HCT116 (cell line): Measurements from ENCODE around the gene CNGA3. TPM values are rescaled to one million over a fixed set of nuclear protein-coding genes. Genes with fewer than 3 reads are reported as not detected.

Source experiments
- ATAC-seq: fragments of 200-7000 bp; cut with Tn5 transposase; 2 replicates; pipeline ENCODE4 v1.9.1; 2020; ENCODE audit warnings: mild to moderate bottlenecking, moderate library complexity
- BruUV-seq: library from RNA; stranded (reverse); fragments of 400-500 nt; replicated peaks from 2 replicates; lab custom pipeline; 2021; lab: Mats Ljungman, UMichigan
- CTCF ChIA-PET: fragments of 300-600 bp; sonication (Branson Sonifier 250); formaldehyde crosslinking; loops from one replicate; lab custom pipeline; 2021; ENCODE audit warnings: antibody characterized with exemption; lab: Charles Lee
- POLR2A ChIA-PET: fragments of 300-600, 350-600 bp; sonication (Branson Sonifier 250); formaldehyde crosslinking; loops from one replicate; lab custom pipeline; 2021; ENCODE audit warnings: antibody characterized with exemption; lab: Charles Lee
- RAD21 ChIA-PET, 2 experiments: fragments of 300-600 bp; sonication (Branson Sonifier 250); formaldehyde crosslinking; loops; one replicate each; lab custom pipeline; 2023; ENCODE audit warnings: low total read pairs in 2 of 2; ENCODE audit not compliant: uncharacterized antibody in 2 of 2, unreplicated experiment in 2 of 2, low non-redundant PET in 1 of 2; lab: Charles Lee
- DNase-seq: peaks from one replicate; pipeline ENCODE4 v3.0.0-alpha.2; 2010; ENCODE audit warnings: low read depth, low spot score
- H2AFZ ChIP-seq: fragments of 200-600 bp; shearing (Covaris generic), sonication (generic); 2 replicates; pipeline ENCODE4 v1.6.1; 2017; ENCODE audit warnings: low read depth, mixed run types, mixed read lengths, antibody characterized with exemption, low read length; ENCODE audit not compliant: poor library complexity, severe bottlenecking
- H3K27ac ChIP-seq: 2 replicates; pipeline ENCODE4 v1.5.1; 2012; ENCODE audit warnings: low read depth, low read length
- H3K27me3 ChIP-seq: fragments of 200-600 bp; sonication (generic); 2 replicates; pipeline ENCODE4 v1.6.1; 2016; ENCODE audit warnings: mixed run types, low read length, mixed read lengths; ENCODE audit not compliant: insufficient read depth
- H3K36me3 ChIP-seq, 2 experiments: fragments of 200-500 bp in 1 of 2; fragments of 200-600 bp in 1 of 2; sonication (Bioruptor generic) in 1 of 2; sonication (generic) in 1 of 2; 2 replicates each; pipeline versions ENCODE4 v1.5.1 to v1.6.1; 2014 to 2016; ENCODE audit warnings: low read length in 2 of 2, inconsistent platforms in 1 of 2, mixed read lengths in 1 of 2, mixed run types in 1 of 2; ENCODE audit not compliant: insufficient read depth in 2 of 2, control insufficient read depth in 1 of 2
- H3K4me1 ChIP-seq, 2 experiments: fragments of 200-600 bp in 1 of 2; sonication (generic) in 1 of 2; 2 replicates each; pipeline versions ENCODE4 v1.5.1 to v1.6.1; 2012 to 2017; ENCODE audit warnings: low read length in 2 of 2, inconsistent platforms in 1 of 2, mild to moderate bottlenecking in 1 of 2, mixed read lengths in 1 of 2, mixed run types in 1 of 2, moderate library complexity in 1 of 2; ENCODE audit not compliant: insufficient read depth in 2 of 2, control insufficient read depth in 1 of 2
- H3K4me2 ChIP-seq: fragments of 200-600 bp; sonication (generic); 2 replicates; pipeline ENCODE4 v1.6.1; 2017; ENCODE audit warnings: mixed run types, low read length, mixed read lengths
- H3K4me3 ChIP-seq, 2 experiments: fragments of 200-600 bp in 1 of 2; sonication (generic) in 1 of 2; replicated peaks in 1 of 2; 2 replicates each; pipeline ENCODE4 v1.5.1; 2011 to 2016; ENCODE audit warnings: low read length in 2 of 2, control low read depth in 1 of 2, low read depth in 1 of 2, mild to moderate bottlenecking in 1 of 2, mixed read lengths in 1 of 2, mixed run types in 1 of 2
- H3K79me2 ChIP-seq: fragments of 200-600 bp; sonication (generic); 2 replicates; pipeline ENCODE4 v1.6.1; 2017; ENCODE audit warnings: mild to moderate bottlenecking, mixed run types, low read length, moderate library complexity, mixed read lengths; ENCODE audit not compliant: insufficient read depth
- H3K9ac ChIP-seq: fragments of 200-600 bp; sonication (generic); 2 replicates; pipeline ENCODE4 v1.6.1; 2016; ENCODE audit warnings: low read length, mixed read lengths
- H3K9me2 ChIP-seq: fragments of 200-600 bp; sonication (generic), shearing (Covaris generic); 2 replicates; pipeline ENCODE4 v1.6.1; 2017; ENCODE audit warnings: mixed run types, mild to moderate bottlenecking, moderate library complexity; ENCODE audit not compliant: insufficient read depth
- H3K9me3 ChIP-seq, 2 experiments: fragments of 200-500 bp in 1 of 2; fragments of 200-600 bp in 1 of 2; sonication (Bioruptor generic) in 1 of 2; sonication (generic) in 1 of 2; 2 replicates each; pipeline ENCODE4 v1.6.1; 2014 to 2017; ENCODE audit warnings: low read length in 2 of 2, mixed read lengths in 2 of 2, inconsistent platforms in 1 of 2, low read depth in 1 of 2, mild to moderate bottlenecking in 1 of 2, mixed run types in 1 of 2, moderate library complexity in 1 of 2; ENCODE audit not compliant: control insufficient read depth in 1 of 2, insufficient read depth in 1 of 2
- H4K20me1 ChIP-seq: fragments of 200-600 bp; sonication (generic), shearing (Covaris generic); 2 replicates; pipeline ENCODE4 v1.6.1; 2017; ENCODE audit warnings: mixed run types, mild to moderate bottlenecking, moderate library complexity; ENCODE audit not compliant: insufficient read depth
- CBX3 ChIP-seq: IDR thresholded peaks from 2 replicates; pipeline ENCODE4 v1.6.1; 2012; ENCODE audit warnings: low read depth
- CEBPB ChIP-seq: IDR thresholded peaks from 2 replicates; pipeline ENCODE4 v1.6.1; 2012; ENCODE audit warnings: low read depth
- EGR1 ChIP-seq: IDR thresholded peaks from 2 replicates; pipeline ENCODE4 v1.6.1; 2012; ENCODE audit warnings: low read depth
- ELF1 ChIP-seq: IDR thresholded peaks from 2 replicates; pipeline ENCODE4 v1.6.1; 2012; ENCODE audit warnings: low read depth, borderline replicate concordance
- FOSL1 ChIP-seq: IDR thresholded peaks from 2 replicates; pipeline ENCODE4 v1.6.1; 2012; ENCODE audit warnings: low read depth
- JUND ChIP-seq: IDR thresholded peaks from 2 replicates; pipeline ENCODE4 v1.6.1; 2012
- SIN3A ChIP-seq: IDR thresholded peaks from 2 replicates; pipeline ENCODE4 v1.6.1; 2012; ENCODE audit warnings: low read depth
- TCF7L2 ChIP-seq: IDR thresholded peaks from 2 replicates; pipeline ENCODE4 v1.7.0; 2011; ENCODE audit warnings: borderline replicate concordance, inconsistent platforms; ENCODE audit not compliant: insufficient read depth, insufficient read length; ENCODE audit errors: extremely low read depth
- ZNF274 ChIP-seq: fragments of 200-500 bp; sonication (Bioruptor generic); IDR thresholded peaks from 2 replicates; pipeline ENCODE4 v1.6.1; 2014; ENCODE audit warnings: mild to moderate bottlenecking, low read depth, low read length, inconsistent platforms
- intact Hi-C: fragments of 100-400 bp; cut with micrococcal nuclease; formaldehyde crosslinking; loops from 2 replicates; pipeline ENCODE4 v1.10.0; 2022
- total RNA-seq: library from RNA; stranded (reverse); gene quantifications from one replicate; pipeline ENCODE4 v1.2.1, GENCODE V29; 2021; ENCODE audit not compliant: unreplicated experiment
- TF ChIP-seq, protein P1 (sequence below): IDR thresholded peaks from 2 replicates; pipeline ENCODE4 v1.6.1; 2012; ENCODE audit warnings: low read depth
- TF ChIP-seq, protein P2 (sequence below): IDR thresholded peaks from 2 replicates; pipeline ENCODE4 v1.6.1; 2012

CNGA3 gene
- total RNA-seq, 1 experiment from 2014 or later, result not detected

- Histone ChIP-seq H3K36me3 (no peaks in the 10 kb centered on the region), H3K9me2 (no peaks in the 10 kb centered on the region), H3K27me3 (no peaks in the 10 kb centered on the region), H3K4me2 (no peak overlapping the region), H3K4me3 (no peak overlapping the region), H3K4me1 (0 out of 4 replicates have a peak, but pooled peaks cover 0 to 2% of the 10 kb centered on the region in 2 experiments), H3K9me3 (no peaks in the 10 kb centered on the region), H4K20me1 (no peaks in the 10 kb centered on the region)
- no TSS peak for BruUV-seq
- ChIA-PET RAD21 (no interaction called here), POLR2A (no interaction called here)
- ATAC-seq, result no peak
- no peak for DNase-seq
- TF ChIP-seq JUND (no peak), ZNF274 (no peak), TCF7L2 (no peak), CEBPB (no peak), ELF1 (no peak), EGR1 (no peak), CBX3 (no peak), SIN3A (no peak), FOSL1 (no peak)
- TF ChIP-seq, protein P1, sequence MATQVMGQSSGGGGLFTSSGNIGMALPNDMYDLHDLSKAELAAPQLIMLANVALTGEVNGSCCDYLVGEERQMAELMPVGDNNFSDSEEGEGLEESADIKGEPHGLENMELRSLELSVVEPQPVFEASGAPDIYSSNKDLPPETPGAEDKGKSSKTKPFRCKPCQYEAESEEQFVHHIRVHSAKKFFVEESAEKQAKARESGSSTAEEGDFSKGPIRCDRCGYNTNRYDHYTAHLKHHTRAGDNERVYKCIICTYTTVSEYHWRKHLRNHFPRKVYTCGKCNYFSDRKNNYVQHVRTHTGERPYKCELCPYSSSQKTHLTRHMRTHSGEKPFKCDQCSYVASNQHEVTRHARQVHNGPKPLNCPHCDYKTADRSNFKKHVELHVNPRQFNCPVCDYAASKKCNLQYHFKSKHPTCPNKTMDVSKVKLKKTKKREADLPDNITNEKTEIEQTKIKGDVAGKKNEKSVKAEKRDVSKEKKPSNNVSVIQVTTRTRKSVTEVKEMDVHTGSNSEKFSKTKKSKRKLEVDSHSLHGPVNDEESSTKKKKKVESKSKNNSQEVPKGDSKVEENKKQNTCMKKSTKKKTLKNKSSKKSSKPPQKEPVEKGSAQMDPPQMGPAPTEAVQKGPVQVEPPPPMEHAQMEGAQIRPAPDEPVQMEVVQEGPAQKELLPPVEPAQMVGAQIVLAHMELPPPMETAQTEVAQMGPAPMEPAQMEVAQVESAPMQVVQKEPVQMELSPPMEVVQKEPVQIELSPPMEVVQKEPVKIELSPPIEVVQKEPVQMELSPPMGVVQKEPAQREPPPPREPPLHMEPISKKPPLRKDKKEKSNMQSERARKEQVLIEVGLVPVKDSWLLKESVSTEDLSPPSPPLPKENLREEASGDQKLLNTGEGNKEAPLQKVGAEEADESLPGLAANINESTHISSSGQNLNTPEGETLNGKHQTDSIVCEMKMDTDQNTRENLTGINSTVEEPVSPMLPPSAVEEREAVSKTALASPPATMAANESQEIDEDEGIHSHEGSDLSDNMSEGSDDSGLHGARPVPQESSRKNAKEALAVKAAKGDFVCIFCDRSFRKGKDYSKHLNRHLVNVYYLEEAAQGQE, result no peak
- TF ChIP-seq, protein P2, sequence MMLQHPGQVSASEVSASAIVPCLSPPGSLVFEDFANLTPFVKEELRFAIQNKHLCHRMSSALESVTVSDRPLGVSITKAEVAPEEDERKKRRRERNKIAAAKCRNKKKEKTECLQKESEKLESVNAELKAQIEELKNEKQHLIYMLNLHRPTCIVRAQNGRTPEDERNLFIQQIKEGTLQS, result no peak
- TF ChIP-seq, all 23 proteins: peak for 0
- no peak overlapping the region for H3K27ac ChIP-seq
- H3K79me2 ChIP-seq, result no peaks in the 10 kb centered on the region
- H3K9ac ChIP-seq, result no peak overlapping the region
- CTCF ChIA-PET, result interaction anchor here (1.0 kb wide), 1 partner anchor 687 kb away, joined by 3 read pairs; no protein-coding TSS in a partner anchor
- intact Hi-C loops, result loop anchor here (5.0 to 10.0 kb wide), 2 partner anchors 613 to 795 kb away; no protein-coding TSS in a partner anchor
- H2AFZ ChIP-seq, result no peak overlapping the region
These were observed 41.2 kb downstream of the CNGA3 start for GRCh38 chr2:98387478-98387877.
